Cardiac fibroblast (primary cell): ENCODE measurements around the gene GSS.

Experiments used
- DNase-seq, 2 donors: peaks; one replicate each; pipeline versions ENCODE4 v3.0.0 to v3.0.0-alpha.2; 2010; ENCODE audit warnings: low read depth in 2 of 2
- H3K4me3 ChIP-seq, 2 donors: replicated peaks in 1 of 2; 1 replicate in 1 of 2; 2 replicates in 1 of 2; pipeline ENCODE4 v1.5.1; 2011; ENCODE audit warnings: low read depth in 2 of 2, low read length in 2 of 2, mild to moderate bottlenecking in 2 of 2, moderate library complexity in 1 of 2
- TF ChIP-seq, protein P1 (sequence below): IDR thresholded peaks from one replicate; pipeline ENCODE4 v1.5.1; 2011; ENCODE audit warnings: low read depth, mild to moderate bottlenecking, low read length, inconsistent platforms

GSS gene

DNA sequence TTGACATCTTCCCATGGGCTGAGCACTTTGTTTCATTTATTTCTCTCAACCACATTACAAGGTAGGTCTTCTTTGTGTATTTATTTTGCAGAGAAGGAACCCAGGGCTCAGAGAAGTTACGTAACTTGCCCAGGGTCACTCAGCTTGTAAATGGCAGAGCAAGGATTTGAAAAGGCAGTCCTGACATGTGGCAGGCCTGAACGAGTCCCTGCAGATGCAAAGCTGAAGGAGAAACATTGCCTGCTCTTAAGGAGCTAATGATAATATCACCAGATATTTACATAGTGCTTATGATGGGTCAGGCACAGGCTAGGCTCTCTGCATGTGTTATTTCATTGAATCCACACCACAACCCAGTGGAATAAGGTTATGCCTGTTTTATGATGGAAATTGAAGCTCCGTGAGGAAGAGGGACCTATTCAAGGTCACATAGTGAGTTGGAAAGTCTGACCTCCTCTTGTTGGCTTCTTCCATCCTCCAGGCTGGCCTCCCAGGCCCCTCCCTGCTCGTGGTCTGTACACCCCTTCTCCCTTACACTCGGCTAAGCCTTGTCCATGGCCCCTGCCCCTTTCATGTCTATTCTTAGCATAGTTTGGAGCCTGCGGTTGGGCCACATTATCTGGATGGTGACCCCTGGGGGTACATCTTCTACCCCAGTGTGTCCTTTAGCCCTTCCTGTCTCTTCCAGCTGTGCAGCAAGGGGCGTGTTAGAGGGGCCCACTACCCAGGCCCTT, 12.6 kb upstream of the GSS start:
- DNase-seq = no peak
- no peak overlapping the region for H3K4me3 ChIP-seq
- TF ChIP-seq, protein P1, sequence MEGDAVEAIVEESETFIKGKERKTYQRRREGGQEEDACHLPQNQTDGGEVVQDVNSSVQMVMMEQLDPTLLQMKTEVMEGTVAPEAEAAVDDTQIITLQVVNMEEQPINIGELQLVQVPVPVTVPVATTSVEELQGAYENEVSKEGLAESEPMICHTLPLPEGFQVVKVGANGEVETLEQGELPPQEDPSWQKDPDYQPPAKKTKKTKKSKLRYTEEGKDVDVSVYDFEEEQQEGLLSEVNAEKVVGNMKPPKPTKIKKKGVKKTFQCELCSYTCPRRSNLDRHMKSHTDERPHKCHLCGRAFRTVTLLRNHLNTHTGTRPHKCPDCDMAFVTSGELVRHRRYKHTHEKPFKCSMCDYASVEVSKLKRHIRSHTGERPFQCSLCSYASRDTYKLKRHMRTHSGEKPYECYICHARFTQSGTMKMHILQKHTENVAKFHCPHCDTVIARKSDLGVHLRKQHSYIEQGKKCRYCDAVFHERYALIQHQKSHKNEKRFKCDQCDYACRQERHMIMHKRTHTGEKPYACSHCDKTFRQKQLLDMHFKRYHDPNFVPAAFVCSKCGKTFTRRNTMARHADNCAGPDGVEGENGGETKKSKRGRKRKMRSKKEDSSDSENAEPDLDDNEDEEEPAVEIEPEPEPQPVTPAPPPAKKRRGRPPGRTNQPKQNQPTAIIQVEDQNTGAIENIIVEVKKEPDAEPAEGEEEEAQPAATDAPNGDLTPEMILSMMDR = no peak

DNA sequence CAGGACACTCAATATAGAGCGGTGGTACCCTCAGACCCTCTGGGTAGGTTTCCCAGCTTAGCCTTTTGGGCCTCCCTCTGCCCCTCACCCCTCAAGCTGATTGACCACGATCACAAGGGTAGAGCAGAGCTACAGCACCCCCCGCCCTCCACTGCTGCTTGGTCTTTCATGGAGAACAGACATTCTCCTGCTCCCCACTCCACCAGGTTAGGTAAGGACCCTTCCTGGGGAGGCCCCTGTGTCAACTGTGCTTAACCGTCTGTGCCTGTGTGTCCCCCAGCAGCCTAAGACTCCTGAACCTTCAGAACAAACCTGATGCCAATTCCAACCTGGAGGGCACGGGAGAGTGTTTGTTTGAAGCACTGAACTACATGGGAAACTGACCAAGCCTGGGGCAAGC, 11.8 kb upstream of the GSS start:
- TF ChIP-seq, protein P1 = no peak
- no peak overlapping the region for H3K4me3 ChIP-seq
- DNase-seq = no peak

DNA sequence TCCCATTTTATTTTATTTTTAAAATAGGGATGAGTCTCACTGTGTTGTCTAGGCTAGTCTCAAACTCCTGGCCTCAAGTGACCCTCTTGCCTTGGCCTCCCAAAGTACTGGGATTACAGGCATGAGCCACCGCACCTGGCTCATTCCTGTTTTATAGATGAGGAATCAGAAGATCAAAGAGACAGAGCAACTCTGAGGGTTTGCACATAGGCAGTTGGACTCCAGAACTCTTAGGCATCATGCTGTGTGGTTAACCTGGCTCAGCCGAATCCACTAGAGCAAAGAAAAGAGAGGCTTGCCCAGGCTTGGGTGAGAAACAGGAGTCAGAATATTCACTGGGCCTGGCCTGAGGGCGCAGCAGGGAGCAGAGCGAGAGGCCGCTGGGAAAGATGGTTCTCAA, 9.4 kb upstream of the GSS start:
- TF ChIP-seq, protein P1 = no peak
- DNase-seq = no peak
- no peak overlapping the region for H3K4me3 ChIP-seq

DNA sequence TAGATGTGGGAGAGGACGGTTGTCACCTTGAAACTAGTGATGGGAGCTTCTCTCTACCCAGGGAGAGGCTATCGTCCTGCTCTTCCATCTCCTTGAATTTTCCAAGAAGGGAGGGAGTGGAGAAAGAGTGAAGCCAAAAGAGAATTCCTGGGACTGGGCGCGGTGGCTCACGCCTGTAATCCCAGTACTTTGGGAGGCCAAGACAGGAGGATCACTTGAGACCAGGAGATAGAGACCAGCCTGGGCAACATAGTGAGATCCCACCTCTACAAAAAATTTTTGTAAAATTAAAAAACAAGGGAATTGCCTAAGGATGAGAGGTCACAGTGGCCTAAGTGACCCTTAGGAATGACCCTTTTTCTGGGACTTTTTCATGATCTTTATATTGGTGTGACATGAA, 8.9 kb upstream of the GSS start:
- TF ChIP-seq, protein P1 = no peak
- DNase-seq = no peak
- H3K4me3 ChIP-seq = no peak overlapping the region

DNA sequence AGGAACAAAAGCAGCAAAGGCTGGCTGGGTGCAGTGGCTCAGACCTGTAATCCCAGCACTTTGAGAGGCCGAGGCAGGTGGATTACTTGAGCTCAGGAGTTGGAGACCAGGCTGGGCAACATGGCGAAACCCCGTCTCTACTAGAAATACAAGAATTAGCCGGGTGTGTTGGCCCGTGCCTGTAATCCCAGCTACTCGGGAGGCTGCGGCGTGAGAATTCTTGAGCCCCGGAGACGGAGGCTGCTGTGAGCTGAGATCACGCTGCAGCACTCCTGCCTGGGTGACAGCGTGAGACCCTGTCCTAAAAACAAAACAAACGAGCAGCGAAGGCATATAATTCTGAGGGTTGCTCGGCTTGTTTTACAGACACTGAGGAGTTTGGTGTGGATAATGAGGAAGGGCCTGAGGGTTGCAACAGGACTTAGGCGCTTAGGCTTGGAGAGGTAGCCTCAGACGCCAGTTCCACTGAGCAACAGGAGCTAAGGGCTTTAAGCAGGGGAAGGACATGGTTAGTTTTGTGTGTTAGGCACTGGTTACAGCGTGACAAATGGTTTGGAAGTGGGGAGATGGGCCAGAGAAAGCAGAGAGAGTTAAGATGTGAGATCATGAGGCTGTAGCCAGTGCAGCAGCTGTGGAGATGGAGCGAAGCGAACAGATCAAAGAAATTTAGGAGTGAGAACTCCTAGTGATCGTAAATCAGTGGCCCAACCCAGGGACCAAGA, 1.3 kb upstream of the GSS start:
- DNase-seq = no peak
- no peak overlapping the region for H3K4me3 ChIP-seq
- TF ChIP-seq, protein P1 = no peak

DNA sequence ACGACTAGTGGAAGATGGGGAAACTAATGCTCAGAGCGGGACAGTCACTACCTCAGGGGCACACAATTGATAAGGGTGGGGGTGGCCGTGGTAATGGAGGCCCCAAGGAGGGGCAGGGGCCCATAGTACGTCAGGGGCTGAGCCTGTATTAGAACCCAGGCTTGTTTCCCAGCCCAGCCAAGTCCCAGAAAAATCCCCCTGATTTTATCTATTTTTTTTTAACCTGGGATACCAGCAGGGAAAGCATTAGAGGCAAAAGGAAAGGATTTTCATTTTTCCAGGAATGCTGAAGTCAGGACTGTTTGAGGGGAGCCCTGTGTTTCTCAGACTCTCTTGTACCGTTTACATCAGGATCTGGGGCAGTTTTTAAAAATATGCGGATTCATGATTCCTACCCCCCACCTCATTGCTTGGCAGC, 444 bp upstream of the GSS start:
- no peak for DNase-seq
- H3K4me3 ChIP-seq = peak overlapping the region; percentile 70 to 76
- TF ChIP-seq, protein P1 = no peak
